CD4-positive, alpha-beta memory T cell (primary cell): ENCODE data around the gene LRCH3. TPM values are rescaled to one million over a fixed set of nuclear protein-coding genes. Genes with fewer than 3 reads are reported as not detected.

Source experiments
- CTCF ChIA-PET: fragments of 350-600 bp; sonication (Branson Sonifier 250); formaldehyde crosslinking; loops from one replicate; lab custom pipeline; 2021; ENCODE audit warnings: inconsistent platforms; ENCODE audit not compliant: partially characterized antibody; lab: Charles Lee
- POLR2A ChIA-PET: fragments of 350-600 bp; sonication (Branson Sonifier 250); formaldehyde crosslinking; loops from one replicate; lab custom pipeline; 2021; ENCODE audit not compliant: partially characterized antibody; lab: Charles Lee
- DNase-seq, 5 donors: peaks; one replicate each; pipeline versions ENCODE4 v3.0.0 to v3.0.0-alpha.2; 2020 to 2022; ENCODE audit warnings: mixed read lengths in 1 of 5
- H3K27ac ChIP-seq: one replicate; pipeline ENCODE4 v1.7.0; 2013; ENCODE audit warnings: low read depth, low read length
- H3K27me3 ChIP-seq: 2 replicates; pipeline ENCODE4 v1.7.0; 2013; ENCODE audit warnings: mild to moderate bottlenecking, low read length, moderate library complexity; ENCODE audit not compliant: insufficient read depth
- H3K36me3 ChIP-seq: 2 replicates; pipeline ENCODE4 v1.7.0; 2013; ENCODE audit warnings: mild to moderate bottlenecking, low read length, moderate library complexity; ENCODE audit not compliant: insufficient read depth
- H3K4me1 ChIP-seq: 2 replicates; pipeline ENCODE4 v1.7.0; 2013; ENCODE audit warnings: mild to moderate bottlenecking, low read length, moderate library complexity; ENCODE audit not compliant: insufficient read depth
- H3K4me3 ChIP-seq, 2 donors: one replicate each; pipeline ENCODE4 v1.7.0; 2013; ENCODE audit warnings: low read length in 2 of 2, mild to moderate bottlenecking in 1 of 2
- H3K9me3 ChIP-seq, 2 donors: one replicate each; pipeline ENCODE4 v1.7.0; 2013; ENCODE audit warnings: low read length in 2 of 2, control low read depth in 1 of 2; ENCODE audit not compliant: control insufficient read depth in 1 of 2
- H3K27ac Mint-ChIP-seq, 7 donors: one replicate each; pipeline ENCODE4 v1.8.0; 2020 to 2021; ENCODE audit warnings: mixed read lengths in 7 of 7, mild to moderate bottlenecking in 6 of 7, inconsistent platforms in 3 of 7, moderate library complexity in 3 of 7
- H3K27me3 Mint-ChIP-seq, 2 donors: one replicate each; pipeline ENCODE4 v1.8.0; 2020 to 2021; ENCODE audit warnings: mixed read lengths in 2 of 2
- H3K36me3 Mint-ChIP-seq, 2 donors: one replicate each; pipeline ENCODE4 v1.8.0; 2020 to 2021; ENCODE audit warnings: mixed read lengths in 2 of 2, inconsistent platforms in 1 of 2, mild to moderate bottlenecking in 1 of 2
- H3K4me1 Mint-ChIP-seq, 4 donors: one replicate each; pipeline ENCODE4 v1.8.0; 2020 to 2021; ENCODE audit warnings: mixed read lengths in 4 of 4, mild to moderate bottlenecking in 1 of 4
- H3K4me3 Mint-ChIP-seq, 8 donors: one replicate each; pipeline ENCODE4 v1.8.0; 2020 to 2021; ENCODE audit warnings: mixed read lengths in 8 of 8, mild to moderate bottlenecking in 7 of 8, moderate library complexity in 6 of 8, inconsistent platforms in 3 of 8
- H3K9me3 Mint-ChIP-seq, 8 donors: one replicate each; pipeline ENCODE4 v1.8.0; 2020 to 2021; ENCODE audit warnings: mixed read lengths in 8 of 8, mild to moderate bottlenecking in 5 of 8, inconsistent platforms in 3 of 8, moderate library complexity in 1 of 8
- intact Hi-C: fragments of 100-400 bp; cut with micrococcal nuclease; formaldehyde crosslinking; loops from one replicate; pipeline ENCODE4 v1.15.1; 2023
- polyA plus RNA-seq, 2 donors: library from polyadenylated mRNA; unstranded; fragments of 300-500 nt; fragmentation: Illumina TruSeq; gene quantifications; one replicate each; pipeline ENCODE4 v1.2.3, GENCODE V29; 2021
- total RNA-seq, 2 experiments: library from RNA; stranded (reverse); gene quantifications; one replicate each; pipeline ENCODE4 v1.2.3, GENCODE V29; 2021

LRCH3 gene
- total and polyA plus RNA-seq, 4 experiments from 2014 or later = 7.4 to 87.7 (median 48.7) TPM

DNA sequence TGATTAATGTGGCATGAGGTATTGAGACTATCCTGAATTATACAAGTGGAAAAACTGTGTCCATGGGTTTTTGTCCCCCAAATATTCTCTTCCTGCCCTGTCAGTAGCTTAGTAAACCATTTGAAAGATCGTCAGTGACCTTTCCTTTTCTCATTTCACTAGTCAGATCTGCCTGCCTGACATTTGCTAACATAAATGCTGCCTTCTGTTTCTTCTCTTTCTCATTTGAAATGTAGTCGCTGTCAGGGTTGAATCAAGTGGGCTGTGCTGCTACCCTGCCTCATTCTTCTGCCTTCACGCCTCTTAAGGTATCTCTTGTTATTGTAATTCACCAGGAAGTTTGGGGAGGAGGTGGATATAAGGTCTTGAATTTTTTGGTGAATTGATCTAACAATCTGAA is 67.5 kb downstream of the LRCH3 start:
- Histone ChIP-seq H3K36me3 (peaks cover 18% of the 10 kb centered on the region), H3K27ac (no peak overlapping the region), H3K27me3 (no peaks in the 10 kb centered on the region), H3K4me1 (no peaks in the 10 kb centered on the region), H3K4me3 (no peak overlapping the region), H3K9me3 (no peaks in the 10 kb centered on the region)
- Mint-ChIP-seq H3K4me1 (peaks cover 0 to 5% (median 0%) of the 10 kb centered on the region in 4 donors), H3K9me3 (no peaks in the 10 kb centered on the region), H3K4me3 (no peak overlapping the region), H3K27ac (peak overlapping the region in 1 of 7 donors; percentile 58), H3K36me3 (peaks cover 34 to 45% of the 10 kb centered on the region in 2 donors), H3K27me3 (no peaks in the 10 kb centered on the region)
- intact Hi-C loops = no loop called here
- ChIA-PET POLR2A (no interaction called here), CTCF (interaction anchor here (0.5 kb wide), 1 partner anchor 8 kb away, joined by 3 read pairs; no protein-coding TSS in a partner anchor)
- no peak for DNase-seq

DNA sequence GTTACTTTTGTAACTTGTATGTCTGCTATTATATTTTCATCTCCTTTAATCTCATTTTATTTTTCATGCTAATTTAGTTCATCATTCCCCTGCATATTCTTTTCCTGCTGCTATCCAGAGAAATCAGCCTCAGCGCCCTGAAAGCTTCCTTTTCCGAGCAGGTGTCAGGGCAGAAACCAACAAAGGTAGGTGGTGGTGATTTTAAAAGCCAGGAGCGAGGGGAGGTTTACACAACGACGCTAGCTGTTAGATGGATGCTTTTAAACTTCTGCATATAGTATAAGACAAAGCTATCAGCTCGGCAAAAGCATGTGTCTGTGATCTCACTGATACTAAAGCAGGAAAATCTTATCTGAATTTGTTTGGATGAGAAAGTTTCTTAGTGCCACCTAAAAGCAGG is 75.0 kb downstream of the LRCH3 start:
- Mint-ChIP-seq H3K36me3 (peaks cover 15 to 20% of the 10 kb centered on the region in 2 donors), H3K4me1 (peaks cover 8 to 14% (median 11%) of the 10 kb centered on the region in 4 donors), H3K9me3 (no peaks in the 10 kb centered on the region), H3K4me3 (no peak overlapping the region), H3K27me3 (no peaks in the 10 kb centered on the region), H3K27ac (no peak overlapping the region)
- intact Hi-C loops = no loop called here
- Histone ChIP-seq H3K36me3 (peaks cover 9% of the 10 kb centered on the region), H3K27me3 (no peaks in the 10 kb centered on the region), H3K4me3 (no peak overlapping the region), H3K9me3 (no peaks in the 10 kb centered on the region), H3K27ac (no peak overlapping the region), H3K4me1 (peaks cover 9% of the 10 kb centered on the region)
- ChIA-PET CTCF (no interaction called here), POLR2A (no interaction called here)
- DNase-seq = no peak

DNA sequence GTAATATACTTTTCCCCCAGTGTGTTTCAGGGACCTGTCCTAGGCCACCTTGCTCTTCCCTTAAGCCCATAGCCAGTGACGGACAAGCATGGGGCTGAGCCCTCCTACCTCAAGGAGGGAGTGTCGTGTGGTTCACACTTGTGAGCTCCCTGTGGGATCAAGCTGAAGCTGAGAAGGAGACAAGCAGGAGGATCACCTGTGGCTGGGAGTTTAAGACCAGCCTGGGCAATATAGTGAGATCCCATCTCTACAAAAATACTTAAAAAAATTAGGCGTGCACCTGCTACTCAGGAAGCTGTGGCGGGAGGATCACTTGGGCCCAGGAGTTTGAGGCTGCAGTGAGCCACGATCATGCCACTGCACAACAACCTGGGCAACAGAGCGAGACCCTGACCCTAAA is 82.3 kb downstream of the LRCH3 start:
- peak overlapping the region in 2 of 7 donors; percentile 64 to 84 for H3K27ac Mint-ChIP-seq

GRCh38 chr3:197874064-197874463 is 83.0 kb downstream of the LRCH3 start:
- intact Hi-C loops = no loop called here
- H3K4me1 ChIP-seq = peaks cover under 1% of the 10 kb centered on the region
- H3K9me3 Mint-ChIP-seq = no peaks in the 10 kb centered on the region
- ChIA-PET POLR2A (no interaction called here), CTCF (interaction anchor here (0.8 kb wide), 1 partner anchor 13 kb away, joined by 3 read pairs; no protein-coding TSS in a partner anchor)
- peaks cover 20% of the 10 kb centered on the region for H3K36me3 ChIP-seq
- H3K27me3 Mint-ChIP-seq = no peaks in the 10 kb centered on the region
- H3K9me3 ChIP-seq = no peaks in the 10 kb centered on the region
- no peak for DNase-seq
- no peak overlapping the region for H3K27ac ChIP-seq
- no peak overlapping the region for H3K4me3 Mint-ChIP-seq
- H3K36me3 Mint-ChIP-seq = peaks cover 49 to 62% of the 10 kb centered on the region in 2 donors
- no peak overlapping the region for H3K4me3 ChIP-seq
- peak overlapping the region in 2 of 7 donors; percentile 65 to 73 for H3K27ac Mint-ChIP-seq
- H3K27me3 ChIP-seq = no peaks in the 10 kb centered on the region
- H3K4me1 Mint-ChIP-seq = peaks cover 0 to 7% (median under 1%) of the 10 kb centered on the region in 4 donors

More for the DNA sequence above, 82.3 kb downstream of the LRCH3 start:
- Mint-ChIP-seq H3K9me3 (no peaks in the 10 kb centered on the region), H3K4me3 (no peak overlapping the region), H3K36me3 (peaks cover 46 to 55% of the 10 kb centered on the region in 2 donors), H3K27me3 (no peaks in the 10 kb centered on the region), H3K4me1 (peaks cover 6 to 8% (median 7%) of the 10 kb centered on the region in 4 donors)
- Histone ChIP-seq H3K36me3 (peaks cover 15% of the 10 kb centered on the region), H3K27me3 (no peaks in the 10 kb centered on the region), H3K4me1 (peaks cover 8% of the 10 kb centered on the region), H3K27ac (no peak overlapping the region), H3K4me3 (no peak overlapping the region), H3K9me3 (no peaks in the 10 kb centered on the region)
- no peak for DNase-seq
- POLR2A ChIA-PET = no interaction called here
- intact Hi-C loops = no loop called here
- CTCF ChIA-PET = no interaction called here

DNA sequence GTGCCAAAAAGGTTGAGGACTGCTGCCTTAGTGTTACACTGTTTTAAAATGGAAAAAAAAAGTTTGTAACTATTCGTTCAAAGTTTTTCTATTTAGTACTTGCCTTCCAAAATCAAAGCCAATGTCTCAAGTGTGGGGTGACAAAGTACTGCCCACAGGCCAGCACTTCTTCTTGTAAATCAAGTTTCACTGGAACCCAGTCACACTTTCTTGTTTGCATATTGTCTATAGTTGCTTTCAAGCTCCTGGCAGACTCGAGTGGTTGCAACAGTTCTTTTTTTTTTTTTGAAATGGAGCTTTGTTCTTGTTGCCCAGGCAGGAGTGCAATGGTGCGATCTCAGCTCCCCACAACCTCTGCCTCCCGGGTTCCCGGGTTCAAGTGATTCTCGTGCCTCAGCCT is 83.6 kb downstream of the LRCH3 start:
- Mint-ChIP-seq H3K4me1 (peaks cover 0 to 6% (median 0%) of the 10 kb centered on the region in 4 donors), H3K27me3 (no peaks in the 10 kb centered on the region), H3K36me3 (peaks cover 49 to 62% of the 10 kb centered on the region in 2 donors), H3K4me3 (no peak overlapping the region), H3K27ac (peak overlapping the region in 1 of 7 donors; percentile 18), H3K9me3 (no peaks in the 10 kb centered on the region)
- POLR2A ChIA-PET = no interaction called here
- DNase-seq = no peak
- Histone ChIP-seq H3K36me3 (peaks cover 20% of the 10 kb centered on the region), H3K27me3 (no peaks in the 10 kb centered on the region), H3K4me3 (no peak overlapping the region), H3K27ac (no peak overlapping the region), H3K9me3 (no peaks in the 10 kb centered on the region), H3K4me1 (no peaks in the 10 kb centered on the region)
- intact Hi-C loops = no loop called here
- CTCF ChIA-PET = interaction anchor here (0.8 to 1.5 kb wide), 2 partner anchors 13 to 31 kb away, joined by 3 to 4 read pairs; no protein-coding TSS in a partner anchor

DNA sequence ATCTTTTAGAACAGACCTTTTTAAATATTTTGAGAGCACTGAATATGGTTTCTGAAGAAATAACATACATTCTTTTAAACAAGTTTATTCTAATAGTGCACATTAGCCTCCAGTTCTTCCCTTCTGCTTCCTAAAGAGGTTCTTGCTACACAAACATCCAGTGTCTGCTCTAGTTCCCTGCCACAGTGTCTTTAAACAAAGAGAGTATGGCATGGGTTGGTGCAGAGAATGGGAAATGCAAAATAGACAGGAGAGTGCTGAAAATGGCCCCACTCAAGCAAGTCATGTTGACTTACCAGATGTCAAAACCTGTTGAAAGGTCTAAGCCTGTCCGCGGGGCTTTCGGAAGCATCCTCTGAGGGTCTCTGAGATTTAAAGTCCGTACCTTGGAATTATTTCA is 86.8 kb downstream of the LRCH3 start:
- H3K27me3 Mint-ChIP-seq = no peaks in the 10 kb centered on the region
- H3K27ac ChIP-seq = no peak overlapping the region
- no peaks in the 10 kb centered on the region for H3K9me3 Mint-ChIP-seq
- peaks cover 46 to 56% of the 10 kb centered on the region in 2 donors for H3K36me3 Mint-ChIP-seq
- no peaks in the 10 kb centered on the region for H3K9me3 ChIP-seq
- ChIA-PET POLR2A (no interaction called here), CTCF (no interaction called here)
- no peaks in the 10 kb centered on the region for H3K4me1 ChIP-seq
- peaks cover 20% of the 10 kb centered on the region for H3K36me3 ChIP-seq
- intact Hi-C loops = no loop called here
- no peak for DNase-seq
- H3K4me3 Mint-ChIP-seq = no peak overlapping the region
- no peaks in the 10 kb centered on the region for H3K27me3 ChIP-seq
- peaks cover 0 to 6% (median 2%) of the 10 kb centered on the region in 4 donors for H3K4me1 Mint-ChIP-seq
- no peak overlapping the region for H3K4me3 ChIP-seq
- H3K27ac Mint-ChIP-seq = peak overlapping the region in 1 of 7 donors; percentile 78

DNA sequence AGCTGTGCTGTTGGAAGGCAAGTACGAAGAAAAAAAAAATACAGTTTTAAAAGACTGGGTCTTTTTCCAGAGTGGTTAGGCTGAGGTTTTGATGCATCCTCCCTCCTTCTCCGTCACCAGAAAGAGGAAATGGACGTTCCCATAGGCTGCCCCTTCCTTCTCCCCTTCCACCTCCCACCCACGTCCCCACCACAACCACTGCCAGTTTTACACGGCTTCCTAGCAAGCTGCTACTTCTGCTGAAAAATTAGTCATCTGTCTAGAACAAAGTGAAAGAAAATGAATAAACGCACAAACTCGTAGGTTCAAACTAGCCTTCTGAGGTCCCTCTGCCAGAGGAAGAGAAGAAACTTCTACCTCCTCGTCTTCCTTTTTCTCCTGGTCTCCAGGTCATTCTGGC is 87.4 kb downstream of the LRCH3 start:
- Mint-ChIP-seq H3K36me3 (peaks cover 45 to 55% of the 10 kb centered on the region in 2 donors), H3K27ac (peak overlapping the region; percentile 52 to 78 (median 75)), H3K9me3 (no peaks in the 10 kb centered on the region), H3K27me3 (no peaks in the 10 kb centered on the region), H3K4me1 (peaks cover 0 to 6% (median 2%) of the 10 kb centered on the region in 4 donors), H3K4me3 (no peak overlapping the region)
- intact Hi-C loops = no loop called here
- H3K9me3 ChIP-seq = no peaks in the 10 kb centered on the region
- H3K27me3 ChIP-seq = no peaks in the 10 kb centered on the region
- no peak for DNase-seq
- ChIA-PET POLR2A (no interaction called here), CTCF (no interaction called here)
- H3K27ac ChIP-seq = peak overlapping the region; percentile 21
- H3K36me3 ChIP-seq = peaks cover 15% of the 10 kb centered on the region
- no peak overlapping the region for H3K4me3 ChIP-seq
- H3K4me1 ChIP-seq = no peaks in the 10 kb centered on the region
